Panc1 (cell line): ENCODE results near the gene ELAPOR1. TPM values are rescaled to one million over a fixed set of nuclear protein-coding genes. Genes with fewer than 3 reads are reported as not detected.

Experiments
- ATAC-seq: fragments of 200-7000 bp; cut with Tn5 transposase; 2 replicates; pipeline ENCODE4 v1.9.1; 2020; ENCODE audit warnings: mild to moderate bottlenecking, moderate library complexity
- BruUV-seq: library from RNA; stranded (reverse); fragments of 400-500 nt; replicated peaks from 2 replicates; lab custom pipeline; 2021; lab: Mats Ljungman, UMichigan
- CTCF ChIA-PET: fragments of 300-600 bp; sonication (Branson Sonifier 250); formaldehyde crosslinking; loops from one replicate; lab custom pipeline; 2022; ENCODE audit warnings: antibody characterized with exemption; lab: Charles Lee
- POLR2A ChIA-PET: fragments of 300-600 bp; sonication (Branson Sonifier 250); formaldehyde crosslinking; loops from one replicate; lab custom pipeline; 2022; ENCODE audit warnings: antibody characterized with exemption; lab: Charles Lee
- DNase-seq: peaks from one replicate; pipeline ENCODE4 v3.0.0-alpha.2; 2010; ENCODE audit warnings: low read depth, low spot score
- H3K27ac ChIP-seq: 2 replicates; pipeline ENCODE4 v1.5.1; 2011; ENCODE audit warnings: mild to moderate bottlenecking, low read length, inconsistent platforms
- H3K27me3 ChIP-seq: fragments of 200-500 bp; sonication (Bioruptor generic); 2 replicates; pipeline ENCODE4 v1.6.0; 2014; ENCODE audit warnings: low read length, inconsistent platforms; ENCODE audit not compliant: control insufficient read depth, insufficient read depth
- H3K36me3 ChIP-seq: fragments of 200-500 bp; sonication (Bioruptor generic); 2 replicates; pipeline ENCODE4 v1.5.1; 2014; ENCODE audit warnings: inconsistent platforms, mild to moderate bottlenecking, low read length, moderate library complexity; ENCODE audit not compliant: control insufficient read depth, insufficient read depth
- H3K4me1 ChIP-seq: 2 replicates; pipeline ENCODE4 v1.5.1; 2011; ENCODE audit warnings: inconsistent platforms, mild to moderate bottlenecking, low read length, moderate library complexity; ENCODE audit not compliant: control insufficient read depth, insufficient read depth
- H3K4me3 ChIP-seq, 2 experiments: 2 replicates each; pipeline ENCODE4 v1.5.1; 2011 to 2012; ENCODE audit warnings: low read depth in 2 of 2, low read length in 2 of 2, mild to moderate bottlenecking in 2 of 2, inconsistent platforms in 1 of 2, moderate library complexity in 1 of 2
- H3K9me3 ChIP-seq: fragments of 200-500 bp; sonication (Bioruptor generic); 2 replicates; pipeline ENCODE4 v1.5.1; 2014; ENCODE audit warnings: low read depth, mild to moderate bottlenecking, inconsistent platforms, low read length, moderate library complexity; ENCODE audit not compliant: control insufficient read depth, insufficient read depth
- POLR2AphosphoS5 ChIP-seq: IDR thresholded peaks from 2 replicates; pipeline ENCODE4 v1.6.1; 2012; ENCODE audit warnings: mild to moderate bottlenecking, low read depth, low read length, moderate library complexity
- SIN3A ChIP-seq: IDR thresholded peaks from 2 replicates; pipeline ENCODE4 v1.6.1; 2012; ENCODE audit warnings: low read depth, mild to moderate bottlenecking, low read length, moderate library complexity, borderline replicate concordance; ENCODE audit not compliant: insufficient read depth
- TCF7L2 ChIP-seq: IDR thresholded peaks from 2 replicates; pipeline ENCODE4 v1.6.1; 2011; ENCODE audit warnings: mild to moderate bottlenecking, low read depth, low read length, inconsistent platforms
- in situ Hi-C: cut with HindIII; loops from 2 replicates; pipeline ENCODE4 v1.10.0; 2016; ENCODE audit warnings: low sequenced_read_pairs, low pct_unique_long_range_greater_than_20kb
- intact Hi-C: fragments of 100-400 bp; cut with micrococcal nuclease; formaldehyde crosslinking; loops from one replicate; pipeline ENCODE4 v1.10.0; 2022; ENCODE audit not compliant: unreplicated experiment
- total RNA-seq: library from RNA; stranded (reverse); gene quantifications from one replicate; pipeline ENCODE4 v1.2.1, GENCODE V29; 2021; ENCODE audit not compliant: unreplicated experiment
- TF ChIP-seq, protein P1 (sequence below), 2 experiments: IDR thresholded peaks; 2 replicates each; pipeline ENCODE4 v1.6.1; 2011 to 2012; ENCODE audit warnings: low read depth in 2 of 2, control low read depth in 1 of 2, low read length in 1 of 2, mild to moderate bottlenecking in 1 of 2, moderate library complexity in 1 of 2; ENCODE audit not compliant: insufficient read depth in 1 of 2
- TF ChIP-seq, protein P2 (sequence below): fragments of 450-650 bp; IDR thresholded peaks from 2 replicates; pipeline ENCODE4 v1.5.1; 2017; ENCODE audit warnings: mild to moderate bottlenecking

Gene ELAPOR1
- total RNA-seq, 1 experiment from 2014 or later, result 0.28 TPM

DNA sequence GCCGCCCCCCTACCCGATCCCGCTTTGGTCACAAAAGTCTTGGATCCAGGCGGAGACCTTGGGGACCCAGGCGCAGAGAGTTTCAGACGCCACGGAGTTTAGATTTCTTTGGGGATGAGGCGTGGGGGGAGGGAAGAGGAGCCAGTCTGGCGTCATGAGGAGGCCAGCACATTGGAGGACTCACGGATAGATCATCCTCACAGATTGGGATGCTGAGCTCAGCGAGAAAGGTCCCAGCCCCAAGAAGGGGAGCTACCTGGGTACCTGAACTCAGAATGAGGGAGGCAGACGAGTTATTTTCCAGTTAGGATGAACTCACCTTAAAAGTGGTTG lies 393 bp downstream of the ELAPOR1 start:
- POLR2A ChIA-PET, result no interaction called here
- H3K36me3 ChIP-seq, result no peaks in the 10 kb centered on the region
- H3K9me3 ChIP-seq, result no peaks in the 10 kb centered on the region
- CTCF ChIA-PET, result interaction anchor here (0.6 kb wide), 1 partner anchor 37 kb away, joined by 5 read pairs; no protein-coding TSS in a partner anchor
- H3K4me3 ChIP-seq, result no peak overlapping the region; a peak in 1 of 4 replicates
- TF ChIP-seq POLR2AphosphoS5, result no peak
- TF ChIP-seq TCF7L2, result no peak
- H3K27me3 ChIP-seq, result no peaks in the 10 kb centered on the region
- ATAC-seq (no peak), DNase-seq (no peak)
- no peaks in the 10 kb centered on the region for H3K4me1 ChIP-seq
- H3K27ac ChIP-seq, result no peak overlapping the region
- intact Hi-C loops (no loop called here), in situ Hi-C loops (no loop called here)
- BruUV-seq, result no TSS peak

DNA sequence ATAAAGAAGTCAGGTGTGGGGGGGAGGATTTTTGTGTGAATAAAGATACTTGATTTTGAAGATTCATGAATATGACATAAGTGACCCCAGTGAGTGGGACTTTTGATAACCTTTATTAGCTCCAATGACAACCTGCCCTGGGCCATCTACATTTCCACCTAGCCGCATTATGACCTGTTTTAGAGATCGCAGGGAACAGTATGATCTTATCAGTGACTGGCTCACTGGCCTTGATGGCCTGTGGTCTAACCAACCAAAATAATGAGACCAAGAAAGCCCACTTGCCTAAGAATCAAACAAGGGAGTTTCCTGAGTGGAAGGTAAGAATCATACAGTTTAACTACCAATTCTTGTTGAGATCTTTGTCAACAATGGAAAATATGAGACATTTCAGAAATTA lies 1.8 kb downstream of the ELAPOR1 start:
- H3K27me3 ChIP-seq, result no peaks in the 10 kb centered on the region
- H3K4me1 ChIP-seq, result no peaks in the 10 kb centered on the region
- no peak overlapping the region for H3K4me3 ChIP-seq
- ATAC-seq (no peak), DNase-seq (no peak)
- H3K9me3 ChIP-seq, result no peaks in the 10 kb centered on the region
- no peak overlapping the region for H3K27ac ChIP-seq
- no peaks in the 10 kb centered on the region for H3K36me3 ChIP-seq
- ChIA-PET CTCF (no interaction called here), POLR2A (no interaction called here)
- intact Hi-C loops (no loop called here), in situ Hi-C loops (no loop called here)
- no TSS peak for BruUV-seq
- TF ChIP-seq, protein P1, sequence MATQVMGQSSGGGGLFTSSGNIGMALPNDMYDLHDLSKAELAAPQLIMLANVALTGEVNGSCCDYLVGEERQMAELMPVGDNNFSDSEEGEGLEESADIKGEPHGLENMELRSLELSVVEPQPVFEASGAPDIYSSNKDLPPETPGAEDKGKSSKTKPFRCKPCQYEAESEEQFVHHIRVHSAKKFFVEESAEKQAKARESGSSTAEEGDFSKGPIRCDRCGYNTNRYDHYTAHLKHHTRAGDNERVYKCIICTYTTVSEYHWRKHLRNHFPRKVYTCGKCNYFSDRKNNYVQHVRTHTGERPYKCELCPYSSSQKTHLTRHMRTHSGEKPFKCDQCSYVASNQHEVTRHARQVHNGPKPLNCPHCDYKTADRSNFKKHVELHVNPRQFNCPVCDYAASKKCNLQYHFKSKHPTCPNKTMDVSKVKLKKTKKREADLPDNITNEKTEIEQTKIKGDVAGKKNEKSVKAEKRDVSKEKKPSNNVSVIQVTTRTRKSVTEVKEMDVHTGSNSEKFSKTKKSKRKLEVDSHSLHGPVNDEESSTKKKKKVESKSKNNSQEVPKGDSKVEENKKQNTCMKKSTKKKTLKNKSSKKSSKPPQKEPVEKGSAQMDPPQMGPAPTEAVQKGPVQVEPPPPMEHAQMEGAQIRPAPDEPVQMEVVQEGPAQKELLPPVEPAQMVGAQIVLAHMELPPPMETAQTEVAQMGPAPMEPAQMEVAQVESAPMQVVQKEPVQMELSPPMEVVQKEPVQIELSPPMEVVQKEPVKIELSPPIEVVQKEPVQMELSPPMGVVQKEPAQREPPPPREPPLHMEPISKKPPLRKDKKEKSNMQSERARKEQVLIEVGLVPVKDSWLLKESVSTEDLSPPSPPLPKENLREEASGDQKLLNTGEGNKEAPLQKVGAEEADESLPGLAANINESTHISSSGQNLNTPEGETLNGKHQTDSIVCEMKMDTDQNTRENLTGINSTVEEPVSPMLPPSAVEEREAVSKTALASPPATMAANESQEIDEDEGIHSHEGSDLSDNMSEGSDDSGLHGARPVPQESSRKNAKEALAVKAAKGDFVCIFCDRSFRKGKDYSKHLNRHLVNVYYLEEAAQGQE (IDR thresholded peaks at IDR 0.05; ENCODE audit: insufficient read depth in 1 of 2, low read depth in 2 of 2, low read length in 1 of 2), result no peak
- TF ChIP-seq, protein P2, sequence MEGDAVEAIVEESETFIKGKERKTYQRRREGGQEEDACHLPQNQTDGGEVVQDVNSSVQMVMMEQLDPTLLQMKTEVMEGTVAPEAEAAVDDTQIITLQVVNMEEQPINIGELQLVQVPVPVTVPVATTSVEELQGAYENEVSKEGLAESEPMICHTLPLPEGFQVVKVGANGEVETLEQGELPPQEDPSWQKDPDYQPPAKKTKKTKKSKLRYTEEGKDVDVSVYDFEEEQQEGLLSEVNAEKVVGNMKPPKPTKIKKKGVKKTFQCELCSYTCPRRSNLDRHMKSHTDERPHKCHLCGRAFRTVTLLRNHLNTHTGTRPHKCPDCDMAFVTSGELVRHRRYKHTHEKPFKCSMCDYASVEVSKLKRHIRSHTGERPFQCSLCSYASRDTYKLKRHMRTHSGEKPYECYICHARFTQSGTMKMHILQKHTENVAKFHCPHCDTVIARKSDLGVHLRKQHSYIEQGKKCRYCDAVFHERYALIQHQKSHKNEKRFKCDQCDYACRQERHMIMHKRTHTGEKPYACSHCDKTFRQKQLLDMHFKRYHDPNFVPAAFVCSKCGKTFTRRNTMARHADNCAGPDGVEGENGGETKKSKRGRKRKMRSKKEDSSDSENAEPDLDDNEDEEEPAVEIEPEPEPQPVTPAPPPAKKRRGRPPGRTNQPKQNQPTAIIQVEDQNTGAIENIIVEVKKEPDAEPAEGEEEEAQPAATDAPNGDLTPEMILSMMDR, result no peak
- TF ChIP-seq SIN3A (no peak), TCF7L2 (no peak), POLR2AphosphoS5 (no peak)

DNA sequence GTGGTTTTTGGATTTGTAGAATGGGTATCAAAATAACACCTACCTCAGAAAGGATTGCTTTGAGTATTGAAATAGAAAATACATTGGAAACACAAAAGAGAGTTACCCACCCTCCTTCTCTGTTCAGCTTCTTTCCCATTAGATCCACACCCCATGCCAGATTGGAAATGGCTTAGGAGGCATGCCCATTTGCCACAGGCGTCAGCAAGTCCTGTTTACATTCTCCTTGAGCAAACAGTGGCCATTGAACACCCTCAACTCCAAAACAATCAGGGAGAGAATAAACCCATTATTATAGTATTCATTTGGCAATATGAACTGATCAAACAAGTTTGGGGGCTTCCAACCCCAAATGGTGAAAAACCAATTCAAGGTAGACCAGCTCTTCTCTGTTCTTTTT lies 2.4 kb downstream of the ELAPOR1 start:
- Histone ChIP-seq H3K27me3 (no peaks in the 10 kb centered on the region), H3K9me3 (no peaks in the 10 kb centered on the region), H3K4me3 (no peak overlapping the region), H3K27ac (no peak overlapping the region), H3K4me1 (no peaks in the 10 kb centered on the region), H3K36me3 (no peaks in the 10 kb centered on the region)
- ATAC-seq, result no peak
- ChIA-PET CTCF (no interaction called here), POLR2A (interaction anchor here (0.6 to 0.7 kb wide), 2 partner anchors 10 to 285 kb away, joined by 7 to 8 read pairs; no protein-coding TSS in a partner anchor)
- TF ChIP-seq SIN3A (no peak), POLR2AphosphoS5 (no peak), TCF7L2 (no peak)
- TF ChIP-seq, protein P1 (IDR thresholded peaks at IDR 0.05; ENCODE audit: insufficient read depth in 1 of 2, low read depth in 2 of 2, low read length in 1 of 2), result no peak
- TF ChIP-seq, protein P2, result no peak
- no peak for DNase-seq
- BruUV-seq, result no TSS peak
- in situ Hi-C loops, result no loop called here
- intact Hi-C loops, result no loop called here
